Astrocyte of the spinal cord (primary cell): Measurements from ENCODE around the gene RNFT1.
"Not testable (repeated sequence)": the region's sequence is repeated elsewhere in the genome, so short reads cannot be mapped to it uniquely, and the experiment has no call there.

Source experiments
- DNase-seq: peaks from one replicate; pipeline ENCODE4 v3.0.0; 2011; ENCODE audit warnings: low read depth, low spot score
- H3K4me3 ChIP-seq: 2 replicates; pipeline ENCODE4 v1.5.1; 2011; ENCODE audit warnings: low read depth, mild to moderate bottlenecking, low read length, moderate library complexity
- in situ Hi-C: cut with HindIII; loops from 2 replicates; pipeline ENCODE4 v1.10.0; 2017; ENCODE audit warnings: low sequenced_read_pairs
- TF ChIP-seq, protein P1 (sequence below): IDR thresholded peaks from 2 replicates; pipeline ENCODE4 v1.5.1; 2012; ENCODE audit warnings: low read depth, mild to moderate bottlenecking, low read length, inconsistent platforms

Gene RNFT1

DNA sequence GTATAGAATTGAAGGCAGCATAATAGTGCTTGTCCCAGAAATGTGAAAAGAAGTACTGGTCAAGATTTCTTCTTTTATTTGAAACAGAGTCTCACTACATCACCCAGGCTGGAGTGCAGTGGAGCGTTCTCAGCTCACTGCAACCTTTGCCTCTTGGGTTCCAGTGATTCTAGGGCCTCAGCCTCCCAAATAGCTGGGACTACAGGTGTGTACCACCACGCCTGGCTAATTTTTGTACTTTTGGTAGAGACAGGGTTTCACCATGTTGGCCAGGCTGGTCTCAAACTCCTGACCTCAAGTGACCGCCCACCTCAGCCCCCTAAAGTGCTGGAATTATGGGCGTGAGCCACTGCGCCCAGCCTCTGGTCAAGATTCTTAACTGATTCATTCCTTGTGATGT, 43.9 kb downstream of the RNFT1 start:
- DNase-seq, in situ Hi-C loops, H3K4me3 ChIP-seq: not testable (repeated sequence)

DNA sequence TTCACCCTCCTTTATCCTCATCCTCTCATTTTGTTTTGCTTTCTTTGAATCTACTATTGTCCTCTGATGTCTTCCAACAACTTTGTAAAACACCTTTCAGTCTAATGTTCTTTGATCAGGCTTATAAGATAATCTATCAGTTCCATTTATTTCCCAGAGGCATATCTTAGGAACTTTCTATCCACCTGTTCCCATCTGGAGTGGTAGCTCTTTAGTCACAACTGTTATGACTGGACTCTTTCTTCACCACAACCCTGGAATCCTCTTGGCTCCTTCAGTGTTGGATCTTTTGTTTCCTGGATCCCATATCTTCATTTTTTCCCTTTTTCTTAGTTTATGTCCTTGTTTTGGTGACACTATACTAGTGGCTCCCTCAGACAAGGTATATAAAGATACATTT, 48.1 kb downstream of the RNFT1 start:
- TF ChIP-seq, protein P1, sequence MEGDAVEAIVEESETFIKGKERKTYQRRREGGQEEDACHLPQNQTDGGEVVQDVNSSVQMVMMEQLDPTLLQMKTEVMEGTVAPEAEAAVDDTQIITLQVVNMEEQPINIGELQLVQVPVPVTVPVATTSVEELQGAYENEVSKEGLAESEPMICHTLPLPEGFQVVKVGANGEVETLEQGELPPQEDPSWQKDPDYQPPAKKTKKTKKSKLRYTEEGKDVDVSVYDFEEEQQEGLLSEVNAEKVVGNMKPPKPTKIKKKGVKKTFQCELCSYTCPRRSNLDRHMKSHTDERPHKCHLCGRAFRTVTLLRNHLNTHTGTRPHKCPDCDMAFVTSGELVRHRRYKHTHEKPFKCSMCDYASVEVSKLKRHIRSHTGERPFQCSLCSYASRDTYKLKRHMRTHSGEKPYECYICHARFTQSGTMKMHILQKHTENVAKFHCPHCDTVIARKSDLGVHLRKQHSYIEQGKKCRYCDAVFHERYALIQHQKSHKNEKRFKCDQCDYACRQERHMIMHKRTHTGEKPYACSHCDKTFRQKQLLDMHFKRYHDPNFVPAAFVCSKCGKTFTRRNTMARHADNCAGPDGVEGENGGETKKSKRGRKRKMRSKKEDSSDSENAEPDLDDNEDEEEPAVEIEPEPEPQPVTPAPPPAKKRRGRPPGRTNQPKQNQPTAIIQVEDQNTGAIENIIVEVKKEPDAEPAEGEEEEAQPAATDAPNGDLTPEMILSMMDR, result no peak
- no peak for DNase-seq
- no peak overlapping the region for H3K4me3 ChIP-seq
- in situ Hi-C loops, result no loop called here

DNA sequence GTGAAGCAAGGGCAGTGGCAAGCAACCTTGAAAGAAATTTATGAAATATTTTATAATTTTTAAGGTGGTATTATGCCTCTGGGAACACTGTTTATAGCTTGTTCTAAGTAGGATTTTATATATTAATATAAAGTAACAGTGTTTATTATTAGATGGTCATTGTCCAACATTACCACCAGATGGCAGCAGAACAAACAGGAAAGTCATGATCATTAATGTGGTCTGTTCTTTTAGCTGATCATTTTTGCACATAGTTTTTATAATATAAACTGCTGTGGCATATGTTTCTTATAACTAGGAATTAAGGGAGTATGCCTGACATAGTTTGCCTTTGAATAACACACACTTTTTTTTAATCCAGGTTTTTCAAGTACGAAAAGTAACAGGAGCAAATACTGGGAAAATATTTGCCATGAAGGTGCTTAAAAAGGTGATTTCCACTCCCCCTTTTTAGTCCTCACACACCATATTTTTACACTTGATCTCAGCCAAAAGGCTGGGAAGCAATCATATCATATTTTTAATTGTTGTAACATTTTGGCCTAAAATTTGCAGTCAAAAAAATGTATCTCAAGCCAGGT, 50.2 kb downstream of the RNFT1 start:
- in situ Hi-C loops, result no loop called here
- TF ChIP-seq, protein P1, result peak; percentile 46
- no peak overlapping the region for H3K4me3 ChIP-seq
- DNase-seq, result peak; percentile 37

DNA sequence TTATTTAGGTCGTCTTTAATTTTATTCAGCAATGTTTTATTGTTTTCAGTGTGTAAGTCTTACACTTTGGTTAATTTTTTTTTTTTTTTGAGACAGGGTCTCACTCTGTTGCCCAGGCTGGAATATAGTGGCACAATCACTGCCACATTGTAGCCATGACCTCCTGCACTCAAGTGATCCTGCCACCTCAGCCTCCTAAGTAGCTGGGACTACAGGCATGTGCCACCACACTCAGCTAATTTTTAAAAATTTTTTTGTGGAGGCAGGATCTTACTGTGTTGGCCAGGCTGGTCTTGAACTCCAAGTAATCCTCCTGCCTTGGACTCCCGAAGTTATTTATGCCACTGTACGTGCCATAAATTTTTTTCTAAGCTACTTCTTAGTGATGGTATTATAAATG, 57.1 kb downstream of the RNFT1 start:
- TF ChIP-seq, protein P1, result no peak
- no peak overlapping the region for H3K4me3 ChIP-seq
- in situ Hi-C loops, result no loop called here

DNA sequence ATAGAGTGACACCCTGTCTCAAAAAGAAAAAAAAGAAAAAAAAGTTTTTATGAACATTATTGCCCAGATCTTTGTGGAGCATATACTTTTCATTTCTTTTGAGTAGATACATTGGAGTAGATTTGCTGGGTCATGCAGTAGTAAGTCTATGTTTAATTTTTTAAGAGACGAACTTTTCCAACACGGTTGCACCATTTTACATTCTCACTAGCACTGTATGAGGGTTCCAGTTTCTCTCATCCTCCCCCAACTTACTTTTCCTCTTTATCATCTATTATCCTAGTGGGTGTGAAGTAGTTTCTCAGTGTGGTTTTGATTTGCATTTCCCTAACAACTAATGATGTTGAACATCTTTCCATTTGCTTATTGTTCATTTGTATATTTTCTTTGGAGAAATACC, 61.1 kb downstream of the RNFT1 start:
- TF ChIP-seq, protein P1, result no peak

More for the DNA sequence above, 57.1 kb downstream of the RNFT1 start:
- no peak for DNase-seq

More for the DNA sequence above, 61.1 kb downstream of the RNFT1 start:
- no peak overlapping the region for H3K4me3 ChIP-seq
- no peak for DNase-seq
- in situ Hi-C loops, result no loop called here
